Stimulated activated CD4-positive, alpha-beta T cell treated with anti-CD3 and anti-CD28 coated beads, Interleukin-12 subunit alpha, Interleukin-12 subunit beta, amount 100 ng/mL, for 4 hours (primary cell): Measurements from ENCODE around the gene HIVEP1.

Experiments
- DNase-seq: peaks from one replicate; pipeline ENCODE4 v3.0.0-alpha.2; 2020

Gene HIVEP1

GRCh38 chr6:12020187-12020791, 8.2 kb downstream of the HIVEP1 start:
- no peak for DNase-seq

GRCh38 chr6:12022481-12022880, 10.4 kb downstream of the HIVEP1 start:
- DNase-seq = no peak

GRCh38 chr6:12022953-12023388, 10.9 kb downstream of the HIVEP1 start:
- DNase-seq = no peak

GRCh38 chr6:12024216-12024615, 12.1 kb downstream of the HIVEP1 start:
- DNase-seq = no peak

GRCh38 chr6:12024699-12025434, 12.8 kb downstream of the HIVEP1 start:
- DNase-seq = no peak

GRCh38 chr6:12026120-12026519, 14.0 kb downstream of the HIVEP1 start:
- DNase-seq = no peak

- DNase-seq = no peak
Measured at GRCh38 chr6:12026833-12027232, 14.7 kb downstream of the HIVEP1 start.

GRCh38 chr6:12028213-12028612, 16.1 kb downstream of the HIVEP1 start:
- no peak for DNase-seq

GRCh38 chr6:12029979-12030737, 18.0 kb downstream of the HIVEP1 start:
- DNase-seq = no peak

GRCh38 chr6:12030993-12031550, 19.0 kb downstream of the HIVEP1 start:
- no peak for DNase-seq

GRCh38 chr6:12032783-12033573, 20.9 kb downstream of the HIVEP1 start:
- DNase-seq = no peak

- DNase-seq = no peak
Measured at GRCh38 chr6:12033770-12034169, 21.7 kb downstream of the HIVEP1 start.

- DNase-seq = no peak
Measured at GRCh38 chr6:12034349-12034748, 22.2 kb downstream of the HIVEP1 start.

- no peak for DNase-seq
Measured at GRCh38 chr6:12034837-12035236, 22.7 kb downstream of the HIVEP1 start.

- no peak for DNase-seq
Measured at GRCh38 chr6:12036766-12037165, 24.7 kb downstream of the HIVEP1 start.

GRCh38 chr6:12037798-12038197, 25.7 kb downstream of the HIVEP1 start:
- DNase-seq = no peak

- no peak for DNase-seq
Measured at GRCh38 chr6:12039540-12040459, 27.7 kb downstream of the HIVEP1 start.

GRCh38 chr6:12047304-12047703, 35.2 kb downstream of the HIVEP1 start:
- DNase-seq = no peak

- no peak for DNase-seq
Measured at GRCh38 chr6:12047792-12048432, 35.8 kb downstream of the HIVEP1 start.

GRCh38 chr6:12048609-12049008, 36.5 kb downstream of the HIVEP1 start:
- no peak for DNase-seq

- no peak for DNase-seq
Measured at GRCh38 chr6:12049165-12049564, 37.1 kb downstream of the HIVEP1 start.
